Endothelial cell (in vitro differentiated cells): ENCODE measurements around the gene ETV6. TPM values are rescaled to one million over a fixed set of nuclear protein-coding genes. Genes with fewer than 3 reads are reported as not detected.

Source experiments
- DNase-seq: peaks from one replicate; pipeline ENCODE4 v3.0.0; 2021; ENCODE audit warnings: low spot score
- H3K27ac Mint-ChIP-seq: one replicate; pipeline ENCODE4 v1.8.0; 2021; ENCODE audit warnings: mixed read lengths, inconsistent platforms; ENCODE audit not compliant: unreplicated experiment
- H3K27me3 Mint-ChIP-seq: one replicate; pipeline ENCODE4 v1.8.0; 2021; ENCODE audit warnings: mild to moderate bottlenecking, moderate library complexity, mixed read lengths, inconsistent platforms; ENCODE audit not compliant: unreplicated experiment
- H3K36me3 Mint-ChIP-seq: one replicate; pipeline ENCODE4 v1.8.0; 2021; ENCODE audit warnings: mild to moderate bottlenecking, low read depth, mixed read lengths, inconsistent platforms; ENCODE audit not compliant: unreplicated experiment
- H3K4me1 Mint-ChIP-seq: one replicate; pipeline ENCODE4 v1.8.0; 2021; ENCODE audit warnings: mild to moderate bottlenecking, mixed read lengths, inconsistent platforms; ENCODE audit not compliant: unreplicated experiment
- H3K4me3 Mint-ChIP-seq: one replicate; pipeline ENCODE4 v1.8.0; 2021; ENCODE audit warnings: mild to moderate bottlenecking, mixed read lengths, inconsistent platforms; ENCODE audit not compliant: unreplicated experiment
- H3K9me3 Mint-ChIP-seq: one replicate; pipeline ENCODE4 v1.8.0; 2021; ENCODE audit warnings: mixed read lengths, inconsistent platforms; ENCODE audit not compliant: unreplicated experiment
- total RNA-seq: library from RNA; stranded (reverse); fragmentation: NEBNext Ultra II Directional; extraction: Animal tissue kit (Norgen Biotek cat#: 25700); gene quantifications from one replicate; pipeline ENCODE4 v1.2.1, GENCODE V29; 2021; ENCODE audit not compliant: unreplicated experiment
- TF ChIP-seq, protein P1 (sequence below): fragments of 200-600 bp; sonication (generic); IDR thresholded peaks from one replicate; pipeline ENCODE4 v1.5.0; 2021; ENCODE audit warnings: antibody characterized with exemption; ENCODE audit not compliant: unreplicated experiment

The ETV6 gene
- total RNA-seq, 1 donor from 2014 or later, result 98.7 TPM

DNA sequence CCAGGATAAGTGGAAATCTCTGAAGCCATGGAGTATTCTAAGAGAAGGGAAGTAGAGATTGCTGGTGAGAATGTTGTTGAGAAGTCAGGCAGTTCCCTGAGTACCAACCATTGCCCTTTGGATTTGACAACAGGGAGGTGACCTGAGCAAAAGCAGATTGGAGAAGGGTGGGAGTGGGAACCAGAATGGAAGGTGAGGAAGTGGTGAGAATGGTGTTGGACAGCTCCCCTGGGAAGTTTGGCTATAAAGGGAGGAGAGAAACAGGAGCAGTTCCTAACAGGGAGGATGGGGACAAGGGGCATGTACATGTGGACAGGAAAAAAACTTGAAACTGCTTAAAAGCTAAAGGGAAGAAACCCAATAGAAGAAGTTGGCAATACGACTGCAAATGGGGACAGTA, 198.1 kb downstream of the ETV6 start:
- H3K9me3 Mint-ChIP-seq, result no peaks in the 10 kb centered on the region
- TF ChIP-seq, protein P1, sequence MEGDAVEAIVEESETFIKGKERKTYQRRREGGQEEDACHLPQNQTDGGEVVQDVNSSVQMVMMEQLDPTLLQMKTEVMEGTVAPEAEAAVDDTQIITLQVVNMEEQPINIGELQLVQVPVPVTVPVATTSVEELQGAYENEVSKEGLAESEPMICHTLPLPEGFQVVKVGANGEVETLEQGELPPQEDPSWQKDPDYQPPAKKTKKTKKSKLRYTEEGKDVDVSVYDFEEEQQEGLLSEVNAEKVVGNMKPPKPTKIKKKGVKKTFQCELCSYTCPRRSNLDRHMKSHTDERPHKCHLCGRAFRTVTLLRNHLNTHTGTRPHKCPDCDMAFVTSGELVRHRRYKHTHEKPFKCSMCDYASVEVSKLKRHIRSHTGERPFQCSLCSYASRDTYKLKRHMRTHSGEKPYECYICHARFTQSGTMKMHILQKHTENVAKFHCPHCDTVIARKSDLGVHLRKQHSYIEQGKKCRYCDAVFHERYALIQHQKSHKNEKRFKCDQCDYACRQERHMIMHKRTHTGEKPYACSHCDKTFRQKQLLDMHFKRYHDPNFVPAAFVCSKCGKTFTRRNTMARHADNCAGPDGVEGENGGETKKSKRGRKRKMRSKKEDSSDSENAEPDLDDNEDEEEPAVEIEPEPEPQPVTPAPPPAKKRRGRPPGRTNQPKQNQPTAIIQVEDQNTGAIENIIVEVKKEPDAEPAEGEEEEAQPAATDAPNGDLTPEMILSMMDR, result no peak
- H3K4me3 Mint-ChIP-seq, result peak overlapping the region; percentile 40
- H3K27ac Mint-ChIP-seq, result no peak overlapping the region
- peaks cover 42% of the 10 kb centered on the region for H3K4me1 Mint-ChIP-seq
- DNase-seq, result no peak
- peaks cover 10% of the 10 kb centered on the region for H3K27me3 Mint-ChIP-seq
- H3K36me3 Mint-ChIP-seq, result peaks cover 65% of the 10 kb centered on the region

DNA sequence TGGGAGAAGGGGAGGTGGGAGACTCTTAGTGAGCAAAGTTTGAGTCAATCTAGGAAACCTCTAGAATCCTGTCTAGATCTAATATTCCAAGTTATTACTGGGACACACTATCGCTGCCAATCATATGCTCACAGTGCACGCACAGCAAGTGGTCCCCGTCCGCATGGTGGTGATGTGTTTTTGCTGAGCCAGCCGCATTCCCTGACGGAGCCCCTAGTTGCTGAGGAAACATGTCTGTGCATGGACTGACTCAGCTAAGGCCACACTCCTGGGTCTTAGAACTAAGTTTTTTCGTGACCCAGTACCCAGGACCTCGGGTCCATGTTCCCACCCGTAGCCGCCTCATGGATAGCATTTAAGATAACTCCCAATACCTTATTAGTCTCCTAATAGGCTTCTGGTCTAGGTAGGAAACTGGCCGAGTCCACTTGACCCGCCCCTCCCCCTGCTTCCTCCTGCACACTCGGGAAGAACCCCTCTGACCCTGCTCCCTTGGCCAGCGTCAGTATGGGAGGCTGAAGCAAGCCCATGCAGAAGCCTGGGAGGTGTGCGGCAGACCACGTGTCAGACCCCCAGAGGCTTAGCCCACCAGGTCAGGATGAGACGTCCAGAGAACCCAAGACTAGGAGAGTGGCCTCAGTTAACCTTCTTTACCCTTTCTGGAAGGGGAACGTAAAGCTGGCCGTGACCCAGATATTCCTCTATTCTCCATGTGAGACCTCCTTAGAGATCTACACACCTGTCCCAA, 200.5 kb downstream of the ETV6 start:
- Mint-ChIP-seq H3K9me3 (no peaks in the 10 kb centered on the region), H3K4me1 (peaks cover 61% of the 10 kb centered on the region), H3K27me3 (peaks cover 14% of the 10 kb centered on the region), H3K27ac (no peak overlapping the region), H3K4me3 (no peak overlapping the region), H3K36me3 (peaks cover 65% of the 10 kb centered on the region)
- no peak for DNase-seq
- TF ChIP-seq, protein P1, result no peak

DNA sequence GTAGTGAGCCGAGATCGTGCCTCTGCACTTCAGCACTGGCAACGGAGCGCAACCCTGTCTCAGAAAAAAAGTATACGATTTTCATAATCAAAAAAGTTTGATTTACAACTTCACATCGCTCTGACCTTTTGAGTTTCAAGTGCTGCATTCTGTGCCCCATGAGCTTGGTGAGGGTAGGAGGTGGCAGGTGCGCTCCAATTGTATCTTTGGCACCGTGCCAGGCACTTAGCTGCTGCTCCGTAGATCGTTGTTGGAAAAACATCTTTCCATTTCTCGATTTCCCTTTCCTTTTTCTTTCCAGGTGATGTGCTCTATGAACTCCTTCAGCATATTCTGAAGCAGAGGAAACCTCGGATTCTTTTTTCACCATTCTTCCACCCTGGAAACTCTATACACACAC, 203.7 kb downstream of the ETV6 start:
- peak overlapping the region; percentile 7 for H3K4me3 Mint-ChIP-seq
- no peak overlapping the region for H3K27ac Mint-ChIP-seq
- DNase-seq, result no peak
- TF ChIP-seq, protein P1, result no peak
- H3K27me3 Mint-ChIP-seq, result peaks cover 10% of the 10 kb centered on the region
- no peaks in the 10 kb centered on the region for H3K9me3 Mint-ChIP-seq
- peaks cover 66% of the 10 kb centered on the region for H3K36me3 Mint-ChIP-seq
- peaks cover 69% of the 10 kb centered on the region for H3K4me1 Mint-ChIP-seq

DNA sequence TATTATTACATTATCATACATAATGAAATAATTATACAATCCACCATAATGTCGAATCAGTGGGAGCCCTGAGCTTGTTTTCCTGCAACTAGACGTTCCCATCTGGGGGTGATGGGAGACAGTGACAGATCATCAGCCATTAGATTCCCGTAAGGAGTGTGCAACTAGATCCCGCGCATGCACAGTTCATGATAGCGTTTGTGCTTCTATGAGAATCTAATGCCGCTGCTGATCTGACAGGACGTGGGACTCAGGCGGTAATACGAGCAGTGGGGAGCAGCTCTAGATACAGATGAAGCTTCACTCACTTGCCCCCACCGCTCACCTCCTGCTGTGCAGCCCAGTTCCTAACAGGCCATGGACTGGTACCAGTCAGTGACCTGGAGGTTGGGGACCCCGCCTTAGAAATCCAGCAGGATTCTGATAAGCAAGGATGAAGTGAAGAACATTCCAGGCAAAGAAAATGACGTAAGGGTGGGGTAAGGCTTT, 204.6 kb downstream of the ETV6 start:
- peak overlapping the region; percentile 69 for H3K4me3 Mint-ChIP-seq
- TF ChIP-seq, protein P1, result no peak
- H3K36me3 Mint-ChIP-seq, result peaks cover 64% of the 10 kb centered on the region
- no peak overlapping the region for H3K27ac Mint-ChIP-seq
- no peak for DNase-seq
- peaks cover 12% of the 10 kb centered on the region for H3K27me3 Mint-ChIP-seq
- H3K4me1 Mint-ChIP-seq, result peaks cover 75% of the 10 kb centered on the region
- H3K9me3 Mint-ChIP-seq, result no peaks in the 10 kb centered on the region

DNA sequence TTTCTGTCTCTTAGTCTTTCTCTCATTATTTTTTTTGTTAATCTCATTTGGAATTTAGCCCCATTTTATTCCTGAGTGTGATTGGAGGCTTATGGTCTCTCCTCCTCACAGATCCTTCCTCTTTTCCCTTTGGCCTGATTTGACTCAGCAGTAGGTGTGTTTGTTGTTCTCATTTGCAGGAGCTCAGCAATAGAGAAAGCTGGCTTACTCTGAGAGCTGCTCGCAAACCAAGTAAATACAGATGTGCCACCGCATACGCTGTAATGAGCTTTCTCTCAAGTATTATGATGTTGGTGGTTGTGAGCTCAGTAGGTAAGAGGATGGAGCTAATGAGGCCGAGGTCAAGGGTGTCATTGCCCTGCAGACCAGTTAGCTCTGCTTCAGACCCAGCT, 206.5 kb downstream of the ETV6 start:
- H3K9me3 Mint-ChIP-seq, result no peaks in the 10 kb centered on the region
- TF ChIP-seq, protein P1, result no peak
- peaks cover 12% of the 10 kb centered on the region for H3K27me3 Mint-ChIP-seq
- peak overlapping the region; percentile 86 for H3K27ac Mint-ChIP-seq
- H3K4me3 Mint-ChIP-seq, result peak overlapping the region; percentile 44
- peaks cover 73% of the 10 kb centered on the region for H3K4me1 Mint-ChIP-seq
- H3K36me3 Mint-ChIP-seq, result peaks cover 71% of the 10 kb centered on the region
- DNase-seq, result no peak
